Activated CD8-positive, alpha-beta memory T cell treated with anti-CD3 and anti-CD28 coated beads for 24 hours (primary cell): ENCODE results near the gene S100A10.

Source experiments
- DNase-seq: peaks from one replicate; pipeline ENCODE4 v3.0.0-alpha.2; 2020

Gene S100A10

DNA sequence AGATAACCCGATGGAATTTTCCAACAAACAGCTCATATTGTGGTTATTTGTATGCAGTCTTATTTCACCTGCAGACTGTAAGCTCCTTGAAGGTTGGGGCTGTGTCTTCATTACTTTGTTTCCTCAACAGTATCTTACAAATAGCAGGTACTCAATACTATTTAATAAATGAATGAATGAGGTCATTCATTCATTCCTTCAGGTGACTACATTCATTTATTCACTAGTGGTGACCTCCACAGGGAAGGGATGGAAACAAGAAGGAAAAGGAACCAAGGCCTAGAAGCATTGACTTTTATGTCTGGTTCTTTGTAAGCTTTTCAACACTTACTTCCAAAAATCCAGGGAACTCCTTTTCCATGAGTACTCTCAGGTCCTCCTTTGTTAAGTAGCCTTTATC lies 7.9 kb downstream of the S100A10 start:
- no peak for DNase-seq

- DNase-seq, result no peak
These were observed 8.4 kb downstream of the S100A10 start for GRCh38 chr1:151985270-151985669.

GRCh38 chr1:151984313-151984956 lies 9.2 kb downstream of the S100A10 start:
- DNase-seq, result no peak

GRCh38 chr1:151982300-151983005 lies 11.2 kb downstream of the S100A10 start:
- no peak for DNase-seq

DNA sequence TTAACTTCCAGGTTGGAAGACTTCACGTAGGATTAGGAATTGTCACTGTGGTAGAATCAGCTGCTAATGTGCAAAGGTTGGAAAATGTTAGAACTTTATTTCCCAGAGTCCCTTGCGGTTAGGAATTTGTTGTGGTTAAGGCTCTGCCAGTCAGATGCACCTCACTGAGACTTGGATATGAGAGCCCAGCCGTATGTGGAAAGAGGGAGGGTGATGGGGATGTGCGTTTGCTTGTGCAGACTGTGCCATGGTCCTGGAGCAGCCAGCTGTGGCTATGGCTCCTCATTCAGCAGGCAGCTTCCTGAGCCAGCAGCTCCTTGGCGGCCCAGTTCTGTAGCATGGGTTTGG lies 12.5 kb downstream of the S100A10 start:
- no peak for DNase-seq

- no peak for DNase-seq
These were observed 13.1 kb downstream of the S100A10 start for GRCh38 chr1:151980287-151981177.

GRCh38 chr1:151978922-151979321 lies 14.7 kb downstream of the S100A10 start:
- no peak for DNase-seq

GRCh38 chr1:151977662-151978230 lies 15.9 kb downstream of the S100A10 start:
- DNase-seq, result no peak

- DNase-seq, result no peak
These were observed 16.8 kb downstream of the S100A10 start for GRCh38 chr1:151976858-151977257.

GRCh38 chr1:151976015-151976343 lies 17.7 kb downstream of the S100A10 start:
- DNase-seq, result no peak

DNA sequence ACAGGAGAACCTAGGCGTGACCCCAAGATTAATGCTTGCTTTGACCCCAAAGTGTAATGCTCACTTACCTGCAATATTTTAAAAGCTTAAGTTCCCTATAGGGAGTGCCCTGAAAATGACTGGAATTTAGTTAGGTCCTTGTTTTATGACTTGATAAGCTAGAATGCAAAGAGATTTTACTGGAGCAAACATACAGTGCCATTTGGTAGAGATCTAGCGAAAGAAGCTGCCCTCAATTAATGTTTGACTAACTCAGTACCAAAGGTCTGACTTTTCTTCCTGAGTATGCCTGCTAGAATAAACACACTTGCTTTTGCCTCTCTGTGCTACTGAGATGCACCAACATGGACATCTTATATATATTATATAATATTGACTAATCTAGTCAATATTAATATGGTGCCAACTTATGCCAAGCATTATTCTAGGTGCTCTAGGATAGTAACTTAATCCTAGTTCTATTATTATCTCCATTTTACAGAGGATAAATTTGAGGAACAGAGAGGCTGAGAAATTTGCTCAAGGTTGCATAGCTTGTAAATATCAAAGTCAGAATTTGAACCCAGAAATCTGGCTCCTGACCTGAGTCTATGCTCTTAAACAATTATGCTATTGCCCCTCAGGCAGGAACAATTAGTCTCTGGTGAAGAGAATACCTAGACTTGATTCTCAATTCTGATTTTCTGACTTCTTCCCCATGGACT lies 18.2 kb downstream of the S100A10 start:
- no peak for DNase-seq

DNA sequence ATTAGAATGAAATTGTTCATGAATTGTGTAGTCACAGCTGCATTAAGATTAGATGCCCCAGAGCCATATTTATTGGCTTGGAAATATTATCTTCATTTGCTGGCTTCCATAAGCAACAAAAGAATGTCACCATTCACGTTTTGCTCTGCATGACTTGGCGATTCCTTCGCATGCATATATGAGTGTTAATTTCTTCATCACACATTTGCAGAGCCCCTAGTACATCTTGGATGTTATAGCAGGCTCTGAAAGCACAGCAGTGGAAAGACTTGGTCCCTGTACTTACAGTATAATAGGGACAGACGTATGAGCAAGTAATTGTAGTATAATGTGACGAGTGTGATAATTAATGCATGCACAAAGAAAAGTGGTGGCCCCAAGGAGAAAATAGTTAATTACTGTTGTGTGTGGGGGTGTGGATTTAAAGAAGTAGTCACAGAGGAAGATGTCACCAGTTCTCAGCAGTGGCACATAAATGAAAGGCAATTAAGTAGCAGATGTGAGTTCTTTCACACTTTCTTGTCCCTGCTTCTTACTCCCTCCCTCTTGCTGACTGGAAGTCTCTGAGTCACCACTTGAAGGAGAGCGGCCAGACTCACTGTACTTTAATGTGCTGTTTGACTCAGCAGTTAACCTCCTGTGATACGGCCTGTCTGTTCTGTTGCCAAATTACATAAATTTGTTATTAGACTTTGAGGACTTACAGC lies 21.0 kb downstream of the S100A10 start:
- no peak for DNase-seq

DNA sequence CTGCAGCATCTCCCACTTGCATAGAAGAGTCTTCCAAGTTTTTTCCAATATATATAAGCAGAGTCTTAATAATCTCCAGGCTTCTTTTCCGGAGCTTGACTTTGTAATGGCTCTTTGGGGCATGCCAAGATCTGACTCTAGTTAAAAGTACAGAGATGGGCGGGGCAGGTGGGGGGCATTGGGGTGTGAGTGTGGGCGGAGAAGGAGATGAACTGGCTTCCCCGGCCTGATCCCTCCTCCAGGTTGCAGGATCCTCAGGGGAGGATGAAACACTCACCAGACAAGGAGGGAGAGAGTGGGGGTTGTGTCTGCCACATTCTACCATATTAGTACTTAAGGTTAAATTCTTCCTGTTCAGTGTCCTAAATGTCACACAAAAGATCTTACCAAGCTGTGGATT lies 23.0 kb downstream of the S100A10 start:
- no peak for DNase-seq

DNA sequence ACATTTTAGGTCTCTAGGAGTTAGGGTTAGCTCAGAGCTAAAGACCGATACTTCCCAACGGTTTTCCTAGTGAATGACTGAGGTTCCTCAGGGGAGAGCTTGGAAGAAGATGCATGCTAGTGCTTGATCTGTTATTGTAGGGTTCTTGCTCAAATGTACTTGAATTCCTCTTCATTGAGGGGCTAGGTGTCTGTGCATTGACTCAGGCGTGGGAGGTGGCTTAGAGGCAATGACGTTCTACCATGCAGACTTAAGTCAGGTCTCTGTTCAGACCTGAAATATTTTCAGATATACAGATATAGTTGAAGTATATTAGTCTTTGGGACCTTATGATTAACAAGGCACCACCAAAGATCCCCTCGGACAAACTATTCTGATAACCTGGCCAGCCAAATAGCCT lies 23.5 kb downstream of the S100A10 start:
- DNase-seq, result no peak

DNA sequence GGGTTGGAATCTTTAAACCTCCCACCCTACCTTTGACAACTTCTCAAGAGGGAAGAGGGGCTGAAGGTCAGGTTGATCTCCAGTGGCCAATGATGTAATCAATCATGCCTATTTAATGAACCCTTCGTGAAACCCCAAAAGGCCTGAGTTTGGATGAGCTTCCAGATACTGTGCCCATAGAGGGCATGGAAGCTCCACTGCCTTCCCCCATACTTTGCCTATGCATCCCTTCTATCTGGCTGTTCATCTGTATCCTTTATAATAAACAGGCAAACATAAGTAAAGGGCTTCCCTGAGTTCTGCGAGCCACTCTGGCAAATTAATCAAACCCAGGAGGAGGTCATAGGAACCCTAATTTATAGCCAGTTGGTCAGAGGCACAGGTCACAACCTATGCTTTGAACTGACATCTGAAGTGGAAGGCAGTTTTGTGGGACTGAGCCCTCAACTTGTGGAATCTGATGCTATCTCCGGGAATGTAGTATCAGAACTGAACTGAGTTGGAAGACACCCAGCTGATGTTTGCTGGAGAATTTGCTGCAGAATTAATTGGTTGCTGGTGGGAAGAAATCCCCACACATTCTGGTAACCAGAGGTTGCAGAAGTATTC lies 24.8 kb downstream of the S100A10 start:
- no peak for DNase-seq

DNA sequence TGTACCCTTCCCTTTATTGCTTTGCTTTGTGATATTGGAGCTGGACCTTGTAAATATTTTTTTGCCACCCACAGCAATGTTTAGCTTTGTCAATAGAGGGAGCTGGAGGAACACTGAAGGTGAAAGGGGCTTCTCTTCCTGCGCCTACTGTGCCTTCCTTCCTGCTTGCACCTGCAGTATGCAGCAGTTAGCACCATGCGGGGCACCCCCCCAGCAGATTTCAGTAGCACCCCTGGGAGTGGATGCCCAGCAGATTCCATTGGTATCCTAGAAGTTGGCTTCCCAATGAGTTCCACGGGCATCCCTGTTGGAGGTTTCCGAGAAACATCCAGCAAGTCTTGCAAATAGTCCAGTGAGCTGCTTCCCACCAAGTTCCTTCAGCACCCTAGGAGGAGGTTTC lies 25.6 kb downstream of the S100A10 start:
- peak; percentile 77 for DNase-seq

DNA sequence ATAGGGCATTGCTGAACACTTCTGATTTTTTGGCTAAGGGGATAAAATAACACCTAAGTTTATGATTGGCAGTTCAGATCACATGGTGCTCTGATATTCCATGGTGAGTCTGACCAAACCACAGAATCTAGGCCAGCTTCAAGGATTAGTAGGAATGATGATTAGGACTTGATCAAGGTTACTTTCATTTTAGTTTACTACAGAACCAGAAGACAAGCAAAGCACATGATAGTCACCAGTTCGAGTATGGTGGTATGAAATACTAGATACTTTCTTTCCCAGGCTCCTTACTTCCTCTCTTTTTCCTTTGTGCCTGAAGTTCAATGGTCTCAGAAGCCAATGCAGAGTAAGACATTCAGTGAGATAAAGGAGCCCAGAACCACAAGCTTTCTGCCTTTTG lies 26.6 kb downstream of the S100A10 start:
- DNase-seq, result no peak

DNA sequence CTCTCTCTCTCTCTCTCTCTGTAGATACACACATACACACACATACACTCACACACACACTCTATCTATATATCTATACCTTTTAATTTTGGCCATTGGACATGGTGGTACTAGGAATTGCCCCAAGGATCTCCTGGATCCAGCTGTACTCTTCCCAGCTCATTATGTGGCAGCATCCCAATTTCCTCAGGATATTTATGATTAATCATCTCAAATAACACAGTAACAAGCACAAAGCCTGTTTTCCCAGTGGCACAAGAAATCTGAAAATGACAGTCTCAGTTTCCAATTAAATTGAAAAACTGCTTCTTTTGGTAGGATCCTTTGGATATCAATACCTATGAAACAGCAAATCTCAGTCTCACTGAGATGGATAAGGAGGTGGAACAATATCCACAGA lies 27.6 kb downstream of the S100A10 start:
- no peak for DNase-seq

- DNase-seq, result no peak
These were observed 29.1 kb downstream of the S100A10 start for GRCh38 chr1:151964510-151964909.

- no peak for DNase-seq
These were observed 30.4 kb downstream of the S100A10 start for GRCh38 chr1:151963288-151963687.

GRCh38 chr1:151961833-151962232 lies 31.8 kb downstream of the S100A10 start:
- DNase-seq, result no peak
